H1 (cell line): ENCODE data around the gene CAMTA1. TPM values are rescaled to one million over a fixed set of nuclear protein-coding genes. Genes with fewer than 3 reads are reported as not detected.

Experiments
- CTCF ChIA-PET: fragments of 300-600 bp; sonication (Branson Sonifier 250); formaldehyde crosslinking; loops from one replicate; lab custom pipeline; 2021; ENCODE audit not compliant: partially characterized antibody; lab: Charles Lee
- POLR2A ChIA-PET: fragments of 300-600 bp; sonication (Branson Sonifier 250); formaldehyde crosslinking; loops from one replicate; lab custom pipeline; 2021; ENCODE audit warnings: inconsistent platforms; ENCODE audit not compliant: partially characterized antibody; lab: Charles Lee
- DNase-seq, 2 experiments: peaks; one replicate each; pipeline versions ENCODE4 v3.0.0 to v3.0.0-alpha.2; 2010 to 2022; ENCODE audit warnings: low spot score in 2 of 2, low read depth in 1 of 2, mixed read lengths in 1 of 2
- FAIRE-seq: peaks from 2 replicates; lab custom pipeline; 2011; peaks lifted over from hg19 to GRCh38; lab: Jason Lieb, UNC
- H2AFZ ChIP-seq: 2 replicates; pipeline ENCODE4 v1.8.1; 2012; ENCODE audit warnings: low read length, inconsistent platforms
- H2AK5ac ChIP-seq: 2 replicates; pipeline ENCODE4 v1.6.1; 2013; ENCODE audit warnings: low read depth, low read length
- H2BK120ac ChIP-seq: replicated peaks from 2 replicates; pipeline ENCODE3; 2013; ENCODE audit warnings: low read depth, low read length, inconsistent platforms
- H2BK12ac ChIP-seq: 2 replicates; pipeline ENCODE4 v1.6.1; 2013; ENCODE audit warnings: low read depth, low read length
- H2BK15ac ChIP-seq: 2 replicates; pipeline ENCODE4 v1.6.1; 2013; ENCODE audit warnings: low read length
- H2BK20ac ChIP-seq: 2 replicates; pipeline ENCODE4 v1.6.1; 2013; ENCODE audit warnings: low read length
- H2BK5ac ChIP-seq: 2 replicates; pipeline ENCODE4 v1.6.1; 2013; ENCODE audit warnings: low read depth, low read length
- H3K14ac ChIP-seq: 2 replicates; pipeline ENCODE4 v1.6.1; 2013; ENCODE audit warnings: inconsistent platforms; ENCODE audit not compliant: insufficient read length
- H3K18ac ChIP-seq: 2 replicates; pipeline ENCODE4 v1.6.1; 2013; ENCODE audit warnings: low read length; ENCODE audit errors: extremely low read depth
- H3K23ac ChIP-seq: 2 replicates; pipeline ENCODE4 v1.6.1; 2013; ENCODE audit warnings: inconsistent platforms; ENCODE audit not compliant: insufficient read length
- H3K23me2 ChIP-seq: 2 replicates; pipeline ENCODE4 v1.6.1; 2013; ENCODE audit warnings: low read depth, low read length
- H3K27ac ChIP-seq: 2 replicates; pipeline ENCODE4 v1.6.1; 2011; ENCODE audit warnings: low read depth, low read length, inconsistent platforms
- H3K27me3 ChIP-seq, 4 experiments: replicated peaks in 1 of 4; 1 replicate in 1 of 4; 2 replicates in 3 of 4; pipeline versions ENCODE4 v1.6.1 to v1.8.1; 2011 to 2013; ENCODE audit warnings: low read length in 3 of 4, mild to moderate bottlenecking in 3 of 4, inconsistent platforms in 2 of 4, mixed read lengths in 2 of 4, moderate library complexity in 1 of 4; ENCODE audit not compliant: control insufficient read depth in 3 of 4, insufficient read depth in 3 of 4; ENCODE audit errors: extremely low read depth in 1 of 4
- H3K36me3 ChIP-seq, 4 experiments: 2 replicates each; pipeline versions ENCODE4 v1.6.1 to v1.8.1; 2011 to 2013; ENCODE audit warnings: mild to moderate bottlenecking in 4 of 4, low read length in 3 of 4, moderate library complexity in 2 of 4, control low read depth in 1 of 4, inconsistent platforms in 1 of 4; ENCODE audit not compliant: insufficient read depth in 4 of 4, control insufficient read depth in 2 of 4
- H3K4ac ChIP-seq: replicated peaks from 2 replicates; pipeline ENCODE3; 2013; ENCODE audit warnings: low read length, low read depth, mixed read lengths, inconsistent platforms; ENCODE audit not compliant: insufficient read length
- H3K4me1 ChIP-seq, 4 experiments: replicated peaks in 1 of 4; 1 replicate in 1 of 4; 2 replicates in 3 of 4; pipeline versions ENCODE4 v1.6.1 to v1.8.1; 2011 to 2013; ENCODE audit warnings: low read length in 3 of 4, inconsistent platforms in 2 of 4, mixed read lengths in 1 of 4; ENCODE audit not compliant: insufficient read depth in 4 of 4, control insufficient read depth in 3 of 4
- H3K4me2 ChIP-seq, 2 experiments: 2 replicates each; pipeline versions ENCODE4 v1.6.1 to v1.8.1; 2011 to 2013; ENCODE audit warnings: low read depth in 2 of 2, low read length in 2 of 2, control low read depth in 1 of 2, inconsistent platforms in 1 of 2, mild to moderate bottlenecking in 1 of 2; ENCODE audit not compliant: insufficient read depth in 1 of 2
- H3K4me3 ChIP-seq, 4 experiments: fragments of 200-600, 300-600 bp in 1 of 4; sonication (generic), shearing (Covaris generic), sonication (Bioruptor Twin) in 1 of 4; 2 replicates each; pipeline versions ENCODE4 v1.5.1 to v1.8.1; 2011 to 2016; ENCODE audit warnings: low read length in 4 of 4, low read depth in 3 of 4, control low read depth in 2 of 4, inconsistent platforms in 2 of 4, mild to moderate bottlenecking in 2 of 4, mixed read lengths in 1 of 4, moderate library complexity in 1 of 4; ENCODE audit not compliant: insufficient read depth in 2 of 4; ENCODE audit errors: extremely low read depth in 1 of 4
- H3K56ac ChIP-seq: replicated peaks from 2 replicates; pipeline ENCODE3; 2013; ENCODE audit warnings: low read depth, mild to moderate bottlenecking, mixed read lengths, low read length, inconsistent platforms; ENCODE audit not compliant: insufficient read length
- H3K79me1 ChIP-seq: 2 replicates; pipeline ENCODE4 v1.6.1; 2013; ENCODE audit warnings: low read depth, low read length, control low read depth
- H3K79me2 ChIP-seq, 2 experiments: 2 replicates each; pipeline versions ENCODE4 v1.6.1 to v1.8.1; 2012 to 2013; ENCODE audit warnings: low read length in 2 of 2, mild to moderate bottlenecking in 2 of 2, inconsistent platforms in 1 of 2; ENCODE audit not compliant: insufficient read depth in 2 of 2, control insufficient read depth in 1 of 2
- H3K9ac ChIP-seq, 4 experiments: replicated peaks in 1 of 4; 1 replicate in 1 of 4; 2 replicates in 3 of 4; pipeline versions ENCODE4 v1.6.1 to v1.8.1; 2011 to 2013; ENCODE audit warnings: low read depth in 3 of 4, low read length in 3 of 4, control low read depth in 2 of 4, mild to moderate bottlenecking in 2 of 4, moderate library complexity in 2 of 4, inconsistent platforms in 1 of 4; ENCODE audit errors: extremely low read depth in 1 of 4
- H3K9me3 ChIP-seq, 2 experiments: 2 replicates each; pipeline versions ENCODE4 v1.6.1 to v1.8.1; 2012 to 2013; ENCODE audit warnings: mild to moderate bottlenecking in 2 of 2, moderate library complexity in 2 of 2, control low read depth in 1 of 2, inconsistent platforms in 1 of 2, low read depth in 1 of 2, low read length in 1 of 2, mixed read lengths in 1 of 2; ENCODE audit not compliant: insufficient read depth in 2 of 2
- H4K20me1 ChIP-seq, 2 experiments: replicated peaks in 1 of 2; 2 replicates each; pipeline versions ENCODE3 to v1.8.1; 2011 to 2013; ENCODE audit warnings: inconsistent platforms in 2 of 2, low read length in 2 of 2, mild to moderate bottlenecking in 1 of 2; ENCODE audit not compliant: insufficient read depth in 2 of 2, control insufficient read depth in 1 of 2
- H4K5ac ChIP-seq: 2 replicates; pipeline ENCODE4 v1.6.1; 2013; ENCODE audit warnings: low read length, low read depth, mixed read lengths, inconsistent platforms; ENCODE audit not compliant: insufficient read length
- H4K8ac ChIP-seq: 2 replicates; pipeline ENCODE4 v1.8.0; 2013; ENCODE audit warnings: mild to moderate bottlenecking, moderate library complexity, low read length, inconsistent platforms; ENCODE audit not compliant: insufficient read depth; ENCODE audit errors: extremely low read depth
- H4K91ac ChIP-seq: replicated peaks from 2 replicates; pipeline ENCODE3; 2013; ENCODE audit warnings: low read length, mixed read lengths, inconsistent platforms; ENCODE audit not compliant: insufficient read length
- CEBPB ChIP-seq: IDR thresholded peaks from 2 replicates; pipeline ENCODE4 v1.6.1; 2012; ENCODE audit warnings: low read depth, low read length
- GABPA ChIP-seq: IDR thresholded peaks from 2 replicates; pipeline ENCODE4 v1.6.1; 2011; ENCODE audit warnings: mild to moderate bottlenecking, low read length, moderate library complexity, borderline replicate concordance; ENCODE audit not compliant: insufficient read depth
- SAP30 ChIP-seq: fragments of 300-600 bp; sonication (generic); IDR thresholded peaks from 2 replicates; pipeline ENCODE4 v1.7.1; 2012; ENCODE audit warnings: low read length, moderate library complexity, mild to moderate bottlenecking, inconsistent platforms; ENCODE audit not compliant: insufficient read depth, insufficient replicate concordance
- SIX5 ChIP-seq: IDR thresholded peaks from 2 replicates; pipeline ENCODE4 v1.6.1; 2011; ENCODE audit warnings: mild to moderate bottlenecking, low read depth, low read length
- TEAD4 ChIP-seq: IDR thresholded peaks from 2 replicates; pipeline ENCODE4 v1.6.1; 2012; ENCODE audit warnings: low read depth, low read length, inconsistent platforms, mixed read lengths
- WGBS, 2 experiments: shearing (Covaris generic) in 1 of 2; methylation state at CpG; one replicate each; pipeline versions ENCODE4 v1.1.6 to v1.1.7; 2013 to 2015; ENCODE audit warnings: low lambda C conversion rate in 2 of 2, mixed read lengths in 2 of 2, inconsistent platforms in 1 of 2, low coverage in 1 of 2, missing lambda C conversion rate in 1 of 2; ENCODE audit not compliant: insufficient replicate concordance in 2 of 2, insufficient coverage in 1 of 2, insufficient read length in 1 of 2; ENCODE audit errors: extremely low coverage in 1 of 2, missing lambda C conversion rate in 1 of 2; 5-methylcytosine and 5-hydroxymethylcytosine counted together
- polyA plus RNA-seq, 7 experiments: library from polyadenylated mRNA; depleted of rRNA in 3 of 7; stranded (reverse) in 5 of 7; unstranded in 2 of 7; fragments of >200 nt in 5 of 7; fragments of 200-250 nt in 2 of 7; gene quantifications; 1 replicate in 5 of 7; 2 replicates in 1 of 7; 4 replicates in 1 of 7; pipeline versions ENCODE4 v1.2.1 to v1.2.3, GENCODE V29; 2011 to 2013; ENCODE audit warnings: missing spikeins in 2 of 7, mixed read lengths in 2 of 7
- total RNA-seq: library from RNA; stranded (reverse); fragmentation: NEBNext Ultra II Directional; extraction: Animal tissue kit (Norgen Biotek cat#: 25700); gene quantifications from 2 replicates; pipeline ENCODE4 v1.2.1, GENCODE V29; 2021

The CAMTA1 gene
- total and polyA plus RNA-seq, 2 of the 8 experiments (the other 6 are each of a cell fraction or from before 2014, with no cell fraction given), result 65.0 to 119 TPM

GRCh38 chr1:7616953-7617352, 831.7 kb downstream of the CAMTA1 start:
- H4K91ac ChIP-seq, result no peak overlapping the region
- no peak for FAIRE-seq
- no peaks in the 10 kb centered on the region for H3K36me3 ChIP-seq
- no peak overlapping the region for H2AK5ac ChIP-seq
- no peak overlapping the region for H2BK15ac ChIP-seq
- H3K4me1 ChIP-seq, result no peaks in the 10 kb centered on the region; a peak in 1 of 7 replicates
- no peak overlapping the region for H2BK5ac ChIP-seq
- ChIA-PET CTCF (interaction anchor here (0.9 to 1.6 kb wide), 3 partner anchors 16 to 142 kb away, joined by 3 read pairs; no protein-coding TSS in a partner anchor), POLR2A (no interaction called here)
- no peak overlapping the region for H2BK20ac ChIP-seq
- H4K5ac ChIP-seq, result no peak overlapping the region
- no peak for DNase-seq
- no peak overlapping the region for H3K27ac ChIP-seq
- no peak overlapping the region for H3K4me2 ChIP-seq
- no peak overlapping the region for H3K23ac ChIP-seq
- H3K23me2 ChIP-seq, result no peaks in the 10 kb centered on the region
- no peak overlapping the region for H3K4ac ChIP-seq
- H2AFZ ChIP-seq, result no peak overlapping the region
- H3K27me3 ChIP-seq, result no peaks in the 10 kb centered on the region
- no peaks in the 10 kb centered on the region for H3K9me3 ChIP-seq
- H2BK120ac ChIP-seq, result no peak overlapping the region
- H2BK12ac ChIP-seq, result no peak overlapping the region
- H3K18ac ChIP-seq, result no peak overlapping the region
- H3K14ac ChIP-seq, result no peak overlapping the region
- H3K79me2 ChIP-seq, result no peaks in the 10 kb centered on the region
- TF ChIP-seq TEAD4, result no peak
- no peak for TF ChIP-seq GABPA
- TF ChIP-seq SIX5, result no peak
- TF ChIP-seq SAP30, result no peak
- no peak for TF ChIP-seq CEBPB
- H4K8ac ChIP-seq, result no peak overlapping the region
- H3K79me1 ChIP-seq, result no peaks in the 10 kb centered on the region
- no peaks in the 10 kb centered on the region for H4K20me1 ChIP-seq
- no peak overlapping the region for H3K4me3 ChIP-seq
- no peak overlapping the region for H3K9ac ChIP-seq
- 84% methylated on average over 10 of the region's 10 CpGs; no CpG with 5 or more reads in 1 of the 2 experiments for WGBS, 2 experiments
- no peak overlapping the region for H3K56ac ChIP-seq
